NCI-H2171 (cell line): Measurements from ENCODE around the gene SLC5A1.

Experiments used
- DNase-seq: peaks from one replicate; lab custom pipeline; 2025; lab: John Stamatoyannopoulos, UW

Gene SLC5A1

GRCh38 chr22:32042924-32043323 is at the start of gene SLC5A1:
TSS of gene SLC5A1 (plus strand) at chr22:32043261. CDS start at chr22:32043282, 21 bp downstream.
- DNase-seq = no peak

GRCh38 chr22:31995046-31995445 is 48.0 kb upstream of the SLC5A1 start:
- no peak for DNase-seq

GRCh38 chr22:31995807-31996206 is 47.3 kb upstream of the SLC5A1 start:
- no peak for DNase-seq

GRCh38 chr22:31998784-31999385 is 44.2 kb upstream of the SLC5A1 start:
- no peak for DNase-seq

GRCh38 chr22:32000181-32000580 is 42.9 kb upstream of the SLC5A1 start:
- no peak for DNase-seq

GRCh38 chr22:32005453-32005852 is 37.6 kb upstream of the SLC5A1 start:
- DNase-seq = no peak

- no peak for DNase-seq
These were observed 29.9 kb upstream of the SLC5A1 start for GRCh38 chr22:32013200-32013599.

- no peak for DNase-seq
These were observed 27.0 kb upstream of the SLC5A1 start for GRCh38 chr22:32016081-32016480.

GRCh38 chr22:32018056-32018455 is 25.0 kb upstream of the SLC5A1 start:
- no peak for DNase-seq

- DNase-seq = no peak
These were observed 22.9 kb upstream of the SLC5A1 start for GRCh38 chr22:32020117-32020516.

- DNase-seq = no peak
These were observed 21.3 kb upstream of the SLC5A1 start for GRCh38 chr22:32021716-32022115.

- DNase-seq = no peak
These were observed 19.7 kb upstream of the SLC5A1 start for GRCh38 chr22:32023251-32023827.

- DNase-seq = no peak
These were observed 18.3 kb upstream of the SLC5A1 start for GRCh38 chr22:32024796-32025195.

- no peak for DNase-seq
These were observed 12.4 kb upstream of the SLC5A1 start for GRCh38 chr22:32030518-32031247.

- no peak for DNase-seq
These were observed 11.6 kb upstream of the SLC5A1 start for GRCh38 chr22:32031466-32031865.

- DNase-seq = no peak
These were observed 8.8 kb upstream of the SLC5A1 start for GRCh38 chr22:32034275-32034674.

- no peak for DNase-seq
These were observed 5.8 kb upstream of the SLC5A1 start for GRCh38 chr22:32037236-32037635.

- no peak for DNase-seq
These were observed 2.6 kb upstream of the SLC5A1 start for GRCh38 chr22:32040324-32040904.

GRCh38 chr22:32043391-32043790 is 330 bp downstream of the SLC5A1 start:
- DNase-seq = no peak

- DNase-seq = no peak
These were observed 1.4 kb downstream of the SLC5A1 start for GRCh38 chr22:32044477-32044876.

GRCh38 chr22:32044913-32045312 is 1.9 kb downstream of the SLC5A1 start:
- DNase-seq = no peak

GRCh38 chr22:32048069-32048468 is 5.0 kb downstream of the SLC5A1 start:
- no peak for DNase-seq
